Measurements from ENCODE around the gene CACNA1H. TPM values are rescaled to one million over a fixed set of nuclear protein-coding genes. Genes with fewer than 3 reads are reported as not detected.

The CACNA1H gene
- total and polyA plus RNA-seq, 2 of the 4 experiments (the other 2 are of a cell fraction) = 1.6 to 5.8 TPM

GRCh38 chr16:1124291-1124690, 28.6 kb upstream of the CACNA1H start:
- no TSS peak for BruUV-seq (replicated peaks)
- no peak for DNase-seq
- no peaks in the 10 kb centered on the region for H3K36me3 ChIP-seq (ENCODE audit: control insufficient read depth, insufficient read depth, low read length)
- H4K91ac ChIP-seq (ENCODE audit: insufficient read depth, low read depth, low read length) = no peak overlapping the region
- in situ Hi-C loops (cut with MboI; ENCODE audit: low sequenced_read_pairs) (no loop called here), intact Hi-C loops (cut with micrococcal nuclease) (no loop called here), dilution Hi-C loops (cut with HindIII; ENCODE audit: low sequenced_read_pairs, unreplicated experiment) (no loop called here)
- WGBS, 2 experiments (ENCODE audit: extremely low coverage in 2 of 2, insufficient read length in 1 of 2) = 81% methylated on average over 10 of the region's 18 CpGs; no CpG with 5 or more reads in 1 of the 2 experiments
- no peak overlapping the region for H2AK5ac ChIP-seq (ENCODE audit: low read depth, low read length)
- H3K79me1 ChIP-seq (ENCODE audit: low read depth in 1 of 2, low read length in 2 of 2) = no peaks in the 10 kb centered on the region
- no peak overlapping the region for H3K4me3 ChIP-seq (ENCODE audit: insufficient read depth, low read depth, low read length)
- H3K56ac ChIP-seq (ENCODE audit: extremely low read depth, insufficient read depth, low read length) = no peak overlapping the region
- no peak for TF ChIP-seq MAZ (IDR thresholded peaks at IDR 0.05; ENCODE audit: borderline replicate concordance, low read depth, low read length)
- TF ChIP-seq RCOR1 (IDR thresholded peaks at IDR 0.05; ENCODE audit: insufficient replicate concordance, low read length) = no peak
- H3K4me1 ChIP-seq (ENCODE audit: control insufficient read depth, insufficient read depth, low read length) = peaks cover 2% of the 10 kb centered on the region; the same call in 1 of the 2 replicates
- H4K20me1 ChIP-seq (ENCODE audit: insufficient read depth, low read length) = no peaks in the 10 kb centered on the region
- H3K9ac ChIP-seq (ENCODE audit: low read depth, low read length) = no peak overlapping the region
- no peaks in the 10 kb centered on the region for H3K9me3 ChIP-seq (ENCODE audit: control insufficient read depth, insufficient read depth, low read length)
- H3K18ac ChIP-seq (ENCODE audit: low read depth, low read length) = no peak overlapping the region
- ATAC-seq (ENCODE audit: low read depth) = no peak
- H4K5ac ChIP-seq (ENCODE audit: low read depth, low read length) = no peak overlapping the region
- CTCF ChIA-PET = no interaction called here
- no peak overlapping the region for H2AK9ac ChIP-seq (replicated peaks; ENCODE audit: low read depth, low read length, poor library complexity)
- H3K4me2 ChIP-seq (ENCODE audit: low read depth, low read length) = no peak overlapping the region
- no peak overlapping the region for H3K14ac ChIP-seq (replicated peaks; ENCODE audit: low read depth, low read length)
- H2BK20ac ChIP-seq (ENCODE audit: low read depth, low read length) = no peak overlapping the region
- H2BK5ac ChIP-seq (ENCODE audit: low read depth, low read length, poor library complexity, severe bottlenecking) = no peak overlapping the region
- H3K9me1 ChIP-seq (ENCODE audit: insufficient read depth, low read length) = no peaks in the 10 kb centered on the region
- H3K4ac ChIP-seq (ENCODE audit: low read depth, low read length) = no peak overlapping the region
- no peak overlapping the region for H3K23ac ChIP-seq (ENCODE audit: low read depth, low read length)
- no peak overlapping the region for H3K27ac ChIP-seq (ENCODE audit: insufficient read depth, low read length)
- peaks cover 10% of the 10 kb centered on the region; the same call in 1 of the 2 replicates for H3K27me3 ChIP-seq (ENCODE audit: control insufficient read depth, insufficient read depth, low read length)
- H4K8ac ChIP-seq (ENCODE audit: low read depth in 2 of 2, low read length in 2 of 2) = no peak overlapping the region
- H2BK120ac ChIP-seq (ENCODE audit: low read depth, low read length) = no peak overlapping the region
- POLR2A ChIA-PET (ENCODE audit: unreplicated experiment) = no interaction called here
- no peak overlapping the region for H2AFZ ChIP-seq (replicated peaks; ENCODE audit: low read length, poor library complexity)
- H2BK15ac ChIP-seq (ENCODE audit: low read depth, low read length) = no peak overlapping the region
